HFFc6 (cell line): ENCODE measurements around the gene P2RY8. TPM values are rescaled to one million over a fixed set of nuclear protein-coding genes. Genes with fewer than 3 reads are reported as not detected.

ENCODE experiments used
- DNase-seq: peaks from one replicate; pipeline ENCODE4 v3.0.0-alpha.2; 2018
- H3K27ac Mint-ChIP-seq: 2 replicates; pipeline ENCODE4 v1.8.0; 2020; ENCODE audit warnings: mild to moderate bottlenecking, mixed read lengths
- H3K27me3 Mint-ChIP-seq: 2 replicates; pipeline ENCODE4 v1.8.0; 2021; ENCODE audit warnings: mild to moderate bottlenecking, moderate library complexity, mixed read lengths; ENCODE audit not compliant: insufficient read depth
- H3K36me3 Mint-ChIP-seq: 2 replicates; pipeline ENCODE4 v1.8.0; 2021; ENCODE audit warnings: low read depth, mixed read lengths
- H3K4me1 Mint-ChIP-seq: 2 replicates; pipeline ENCODE4 v1.8.0; 2020; ENCODE audit warnings: low read depth, mixed read lengths
- H3K4me3 Mint-ChIP-seq: 2 replicates; pipeline ENCODE4 v1.8.0; 2020; ENCODE audit warnings: mild to moderate bottlenecking, moderate library complexity, mixed read lengths
- H3K9me3 Mint-ChIP-seq: 2 replicates; pipeline ENCODE4 v1.8.0; 2020; ENCODE audit warnings: mild to moderate bottlenecking, mixed read lengths
- CTCF ChIP-seq: fragments of 200-600 bp; sonication (generic); IDR thresholded peaks from 2 replicates; pipeline ENCODE4 v1.5.0; 2021; ENCODE audit warnings: antibody characterized with exemption, mild to moderate bottlenecking
- total RNA-seq, 6 experiments: library from RNA; stranded (reverse); fragmentation: NEBNext Ultra II Directional; extraction: Animal tissue kit (Norgen Biotek cat#: 25700); gene quantifications; 2 replicates in 1 of 6; 3 replicates in 5 of 6; pipeline ENCODE4 v1.2.3, GENCODE V29; 2021

The P2RY8 gene
- total RNA-seq, 6 experiments from 2014 or later = not detected

- Mint-ChIP-seq H3K36me3 (no peaks in the 10 kb centered on the region), H3K9me3 (peaks cover 3% of the 10 kb centered on the region; the same call in 1 of the 2 replicates), H3K4me1 (peaks cover 8% of the 10 kb centered on the region; the same call in 1 of the 2 replicates), H3K27ac (no peak overlapping the region), H3K27me3 (peaks cover 8% of the 10 kb centered on the region; the same call in 1 of the 2 replicates), H3K4me3 (no peak overlapping the region)
- no peak for DNase-seq
- TF ChIP-seq CTCF = no peak
Measured at GRCh38 chrX:1535241-1536041, 1.5 kb downstream of the P2RY8 start.

DNA sequence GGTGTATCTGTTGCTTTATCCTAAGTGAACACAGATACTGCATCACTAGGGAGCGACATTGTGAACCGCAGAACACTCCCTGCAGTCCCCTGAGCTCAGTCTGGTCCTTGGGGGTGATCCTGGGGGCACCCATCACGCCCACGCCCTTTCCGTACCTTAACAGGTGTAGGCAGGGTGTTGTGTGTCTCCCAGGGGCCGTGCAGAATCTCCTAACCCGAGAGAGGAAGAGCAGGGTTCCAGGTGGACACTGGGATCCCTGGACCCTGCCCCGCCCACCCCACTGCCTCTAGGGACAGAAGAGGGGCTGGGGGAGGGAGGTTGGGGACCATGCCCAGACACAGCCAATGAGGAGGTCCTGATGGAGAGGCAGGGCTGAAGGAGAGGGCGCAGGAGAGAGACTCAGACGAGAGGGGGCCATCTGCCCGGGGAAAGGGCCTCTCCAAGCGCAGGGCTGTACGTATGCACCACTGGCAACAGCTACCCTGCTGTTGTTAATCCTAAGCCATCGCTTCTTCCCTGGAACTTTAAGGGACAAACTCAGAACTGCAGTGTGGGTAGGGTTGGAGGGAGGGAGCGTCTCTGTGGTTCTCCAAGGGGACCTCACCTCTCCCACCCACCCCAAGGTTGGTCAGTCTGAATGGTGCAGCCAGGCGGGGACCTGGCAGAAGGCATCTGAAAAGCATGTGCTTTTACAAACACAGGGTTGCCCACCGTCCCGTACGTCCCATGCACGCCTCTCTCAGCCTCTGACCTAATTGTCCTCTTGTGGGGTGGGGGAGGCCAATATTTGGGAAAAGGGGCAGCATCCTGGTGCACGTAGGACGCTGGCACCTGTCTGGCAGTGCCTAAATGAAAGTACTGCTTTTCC, 2.5 kb downstream of the P2RY8 start:
- Mint-ChIP-seq H3K27ac (no peak overlapping the region), H3K27me3 (peaks cover under 1% of the 10 kb centered on the region; the same call in 1 of the 2 replicates), H3K4me1 (peaks cover 8% of the 10 kb centered on the region; the same call in 1 of the 2 replicates), H3K9me3 (peaks cover 3% of the 10 kb centered on the region; the same call in 1 of the 2 replicates), H3K4me3 (no peak overlapping the region), H3K36me3 (no peaks in the 10 kb centered on the region)
- TF ChIP-seq CTCF = no peak
- no peak for DNase-seq

GRCh38 chrX:1533058-1533457, 3.9 kb downstream of the P2RY8 start:
- H3K36me3 Mint-ChIP-seq = no peaks in the 10 kb centered on the region
- H3K9me3 Mint-ChIP-seq = peaks cover 3% of the 10 kb centered on the region; the same call in 1 of the 2 replicates
- no peak overlapping the region for H3K4me3 Mint-ChIP-seq
- TF ChIP-seq CTCF = no peak
- H3K27ac Mint-ChIP-seq = no peak overlapping the region
- no peaks in the 10 kb centered on the region for H3K27me3 Mint-ChIP-seq
- H3K4me1 Mint-ChIP-seq = peaks cover 8% of the 10 kb centered on the region; the same call in 1 of the 2 replicates
- DNase-seq = no peak

DNA sequence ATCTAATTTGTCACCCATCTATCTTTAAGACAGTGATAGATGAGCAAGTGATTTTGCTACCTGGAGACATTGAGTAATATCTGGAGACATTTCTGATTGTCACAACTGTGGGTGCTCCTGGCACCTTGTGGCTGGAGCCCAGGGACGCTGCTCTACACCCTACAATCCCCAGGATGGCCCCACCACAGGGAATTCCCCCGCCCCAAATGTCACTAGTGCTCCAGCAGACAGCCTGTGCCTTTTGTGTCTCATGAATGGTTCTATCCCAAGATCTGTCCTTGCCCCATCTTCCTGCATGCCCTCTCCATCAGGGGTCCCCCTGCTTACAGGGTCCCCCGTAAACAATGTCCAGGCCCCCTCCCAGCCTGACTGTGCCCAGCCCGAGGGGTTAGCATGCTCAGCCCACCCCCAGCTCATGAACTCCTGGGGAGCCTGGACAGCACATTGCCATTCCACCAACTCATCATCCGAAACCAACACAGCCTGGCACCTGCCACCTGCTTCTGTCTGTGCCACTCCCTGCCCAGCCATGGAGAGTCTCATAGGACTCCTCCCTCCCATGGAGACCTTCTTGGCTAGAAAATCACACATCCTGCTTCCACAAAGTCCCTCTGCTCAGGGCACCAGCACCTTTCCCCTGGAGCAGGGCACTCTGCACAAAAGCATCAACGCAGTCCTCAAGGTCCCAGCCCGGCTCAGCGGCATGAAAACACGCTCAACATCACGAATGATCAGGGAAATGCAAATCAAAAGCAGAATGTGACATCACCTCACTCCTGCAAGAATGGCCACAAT, 5.7 kb downstream of the P2RY8 start:
- Mint-ChIP-seq H3K4me1 (no peaks in the 10 kb centered on the region), H3K36me3 (no peaks in the 10 kb centered on the region), H3K4me3 (no peak overlapping the region), H3K9me3 (no peaks in the 10 kb centered on the region), H3K27me3 (no peaks in the 10 kb centered on the region), H3K27ac (no peak overlapping the region)
- DNase-seq = no peak
- TF ChIP-seq CTCF = no peak

DNA sequence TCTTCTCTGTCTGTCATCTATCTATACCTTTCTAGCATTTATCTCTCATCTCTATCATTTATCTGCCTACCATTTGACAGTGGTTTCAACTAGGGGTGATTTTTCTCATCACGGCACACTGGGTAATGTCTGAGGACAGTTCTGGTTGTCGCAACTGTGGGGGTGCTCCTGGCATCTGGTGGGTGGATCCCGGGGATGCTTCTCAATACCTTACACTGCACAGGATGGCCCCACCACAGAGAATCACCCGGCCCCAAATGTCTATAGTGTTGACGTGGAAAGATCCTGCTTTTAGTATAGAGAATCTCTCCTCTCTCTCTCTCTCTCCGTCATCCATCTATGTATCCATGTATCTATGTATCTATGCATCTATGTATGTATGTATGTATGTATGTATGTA, 7.2 kb downstream of the P2RY8 start:
- H3K27me3 Mint-ChIP-seq = no peaks in the 10 kb centered on the region
- no peaks in the 10 kb centered on the region for H3K9me3 Mint-ChIP-seq
- no peak for TF ChIP-seq CTCF
- DNase-seq = no peak
- H3K36me3 Mint-ChIP-seq = no peaks in the 10 kb centered on the region
- no peak overlapping the region for H3K27ac Mint-ChIP-seq
- no peak overlapping the region for H3K4me3 Mint-ChIP-seq
- no peaks in the 10 kb centered on the region for H3K4me1 Mint-ChIP-seq
